ENCODE data around the gene USO1.

GRCh38 chr4:75714011-75714410 lies 10.4 kb upstream of the USO1 start:
- TF ChIP-seq ASH2L (IDR thresholded peaks at IDR 0.05; ENCODE audit: insufficient read length, low read depth, low read length) (no peak), ZBTB8A (CRISPR knock-in tag; IDR thresholded peaks at IDR 0.05; ENCODE audit: borderline replicate concordance, low read depth) (no peak), MXI1 (IDR thresholded peaks at IDR 0.05; ENCODE audit: borderline replicate concordance, low read depth, low read length) (no peak), CTCF (CRISPR knock-in tag; IDR thresholded peaks at IDR 0.05) (no peak), ZNF263 (CRISPR knock-in tag; IDR thresholded peaks at IDR 0.05) (no peak), KDM1A (CRISPR knock-in tag; IDR thresholded peaks at IDR 0.05) (no peak), NR2F6 (IDR thresholded peaks at IDR 0.05) (no peak), NR2F6 (CRISPR knock-in tag; IDR thresholded peaks at IDR 0.05) (no peak)
